Measurements from ENCODE around the gene TERB2.
"Not testable (repeated sequence)": the region's sequence is repeated elsewhere in the genome, so short reads cannot be mapped to it uniquely, and the experiment has no call there.

TERB2 gene, protein sequence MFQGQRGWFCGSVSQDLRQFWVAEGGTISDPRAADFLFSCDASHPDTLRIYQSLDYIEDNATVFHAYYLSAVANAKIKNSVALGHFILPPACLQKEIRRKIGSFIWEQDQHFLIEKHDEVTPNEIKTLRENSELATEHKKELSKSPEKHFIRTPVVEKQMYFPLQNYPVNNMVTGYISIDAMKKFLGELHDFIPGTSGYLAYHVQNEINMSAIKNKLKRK

DNA sequence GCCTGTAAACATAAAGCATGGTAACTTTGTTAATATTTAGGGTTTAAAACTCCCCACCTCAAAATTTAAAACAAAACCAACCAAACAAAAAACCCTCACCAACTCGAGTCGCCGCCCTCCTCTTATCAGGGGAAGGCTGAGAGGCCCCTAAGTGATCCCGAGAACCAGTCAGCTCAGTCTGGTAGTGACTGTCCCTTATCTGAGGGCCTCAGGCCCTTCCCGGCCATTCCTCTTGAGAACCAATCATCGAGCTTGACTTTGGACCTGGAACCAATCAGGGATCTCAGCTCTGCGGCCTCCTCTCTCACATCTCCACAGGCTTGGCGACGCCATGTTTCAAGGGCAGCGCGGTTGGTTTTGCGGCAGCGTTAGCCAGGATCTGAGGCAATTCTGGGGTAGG is at the start of gene TERB2:
Gene TERB2, plus strand, starts transcription at position 300 of the 400 bp plus-strand sequence. Its CDS starts 32 bp downstream, at position 332.
- no peak for DNase-seq

- DNase-seq: no peak
These were observed 47.1 kb upstream of the TERB2 start for GRCh38 chr15:44909423-44909822.

DNA sequence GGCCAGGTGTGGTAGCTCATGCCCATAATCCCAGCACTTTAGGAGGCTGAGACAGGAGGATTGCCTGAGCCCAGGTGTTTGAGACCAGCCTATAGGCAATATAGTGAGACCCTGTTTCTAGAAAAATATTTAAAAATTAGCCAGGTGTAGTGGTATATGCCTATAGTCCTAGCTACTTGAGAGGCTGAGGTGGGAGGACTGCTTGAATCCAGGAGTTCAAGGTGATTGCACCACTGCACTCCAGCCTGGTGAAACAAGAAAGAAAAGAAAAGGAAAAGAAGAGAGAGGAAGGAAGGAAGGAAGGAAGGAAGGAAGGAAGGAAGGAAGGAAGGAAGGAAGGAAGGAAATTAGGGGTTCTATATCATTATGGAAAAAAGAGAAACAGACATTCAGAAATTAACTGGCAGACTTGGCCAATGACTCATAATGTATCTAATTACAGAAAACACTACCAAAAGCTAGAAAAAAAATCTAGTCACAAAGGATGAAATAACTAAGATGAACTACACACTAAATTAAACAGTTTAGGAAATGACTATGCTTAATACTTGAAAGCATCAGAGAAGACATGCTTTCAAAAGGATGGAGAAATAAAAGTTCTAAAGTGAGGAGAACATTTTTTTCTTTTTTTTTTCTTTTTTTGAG is 45.4 kb upstream of the TERB2 start:
- DNase-seq: no peak

- not testable (repeated sequence) for DNase-seq
These were observed 44.3 kb upstream of the TERB2 start for GRCh38 chr15:44912186-44912585.

DNA sequence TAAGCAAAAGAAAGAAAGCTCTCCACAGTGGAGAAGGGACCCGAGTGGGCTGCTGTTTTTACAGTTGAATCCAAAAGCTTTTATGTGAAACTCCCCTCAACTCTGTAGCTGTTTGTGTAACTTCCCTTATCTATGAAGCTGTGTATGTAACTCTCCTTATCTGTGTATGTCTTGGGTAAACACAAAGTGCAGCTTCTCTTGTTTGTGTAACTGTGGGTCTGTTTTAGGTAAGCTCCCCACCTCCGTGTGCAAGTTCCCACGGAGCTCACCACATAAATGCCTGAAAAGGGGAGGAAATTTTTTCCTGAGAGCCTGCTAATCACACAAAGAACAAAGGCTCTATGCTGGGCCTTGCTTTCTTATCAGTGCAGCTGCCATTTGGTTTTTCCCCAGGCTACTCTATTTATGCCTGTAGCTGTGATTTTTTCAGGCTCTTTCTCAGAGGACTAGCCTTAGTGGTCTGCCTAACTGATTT is 43.5 kb upstream of the TERB2 start:
- DNase-seq: not testable (repeated sequence)

DNA sequence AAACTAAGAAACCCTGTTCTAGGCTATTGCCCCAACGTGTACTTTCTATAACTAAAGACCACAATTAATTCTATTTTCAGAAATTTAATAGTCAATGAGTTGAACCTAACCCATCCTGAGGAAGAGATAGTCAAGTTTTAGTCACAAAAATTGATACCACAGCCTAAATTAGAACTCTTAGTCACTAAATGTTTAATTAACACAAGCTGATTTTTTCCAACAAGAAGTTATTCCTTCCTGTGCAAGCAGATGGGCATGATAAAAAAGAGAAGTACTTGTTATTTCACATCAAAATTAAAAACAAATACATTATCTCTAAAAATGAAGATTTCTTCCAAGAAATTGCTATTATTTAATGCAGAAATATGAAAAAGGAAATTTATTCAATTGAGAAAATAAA is 38.4 kb upstream of the TERB2 start:
- DNase-seq: no peak

DNA sequence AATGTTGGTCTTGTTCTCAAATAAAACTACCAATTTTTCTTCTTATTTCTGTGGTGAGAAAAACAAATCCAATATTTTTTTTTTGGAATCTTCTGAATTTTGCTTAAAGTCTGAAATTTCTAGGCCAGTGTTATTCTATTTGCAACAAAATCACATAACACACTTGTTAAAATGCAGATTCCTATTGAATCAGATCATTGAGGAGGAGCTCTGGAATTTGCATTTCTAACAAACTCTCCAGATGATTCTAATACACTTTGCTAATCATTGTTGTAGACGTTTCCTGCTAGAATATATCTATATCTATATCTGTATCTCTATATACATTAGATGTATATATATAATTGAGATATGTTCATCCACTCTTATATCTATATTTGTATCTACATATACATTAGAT is 27.8 kb upstream of the TERB2 start:
- DNase-seq: not testable (repeated sequence)

GRCh38 chr15:44930283-44930682 is 26.2 kb upstream of the TERB2 start:
- not testable (repeated sequence) for DNase-seq

DNA sequence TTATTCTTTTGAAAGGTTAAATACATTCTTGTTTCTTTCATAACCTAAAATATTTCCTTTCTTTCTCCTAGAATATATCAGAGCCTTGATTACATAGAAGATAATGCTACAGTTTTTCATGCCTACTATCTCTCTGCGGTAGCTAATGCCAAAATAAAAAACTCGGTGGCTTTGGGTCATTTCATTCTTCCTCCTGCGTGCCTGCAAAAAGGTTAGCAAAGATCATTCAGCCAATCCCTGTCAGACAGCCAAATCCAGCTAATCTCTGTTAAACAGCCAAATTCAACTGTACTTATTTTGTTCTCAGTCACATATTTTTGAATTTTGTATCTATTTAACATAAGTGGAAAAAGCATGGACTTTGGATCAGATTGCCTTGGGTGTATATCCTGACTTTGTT is 1.8 kb downstream of the TERB2 start:
- not testable (repeated sequence) for DNase-seq

GRCh38 chr15:44968475-44968874 is 12.0 kb downstream of the TERB2 start:
- DNase-seq: no peak

DNA sequence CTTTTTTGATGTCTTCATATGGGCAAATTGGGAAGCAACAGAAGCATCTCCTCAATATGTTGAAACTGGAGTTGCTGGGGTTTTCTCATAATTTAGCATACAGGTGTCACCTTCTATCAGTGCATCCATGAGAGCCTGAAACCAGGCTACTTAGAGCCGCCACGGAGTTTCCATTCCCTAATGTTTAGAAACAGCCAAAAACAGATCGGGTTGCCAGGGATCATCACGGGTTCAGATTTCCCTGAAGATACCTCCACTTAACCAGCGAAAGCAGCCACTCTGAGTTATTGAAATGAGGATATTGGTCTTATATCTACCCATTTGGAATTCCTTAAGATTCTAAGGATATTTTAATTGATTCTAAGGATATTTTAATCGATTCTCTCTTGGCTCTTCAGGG is 14.5 kb downstream of the TERB2 start:
- no peak for DNase-seq

DNA sequence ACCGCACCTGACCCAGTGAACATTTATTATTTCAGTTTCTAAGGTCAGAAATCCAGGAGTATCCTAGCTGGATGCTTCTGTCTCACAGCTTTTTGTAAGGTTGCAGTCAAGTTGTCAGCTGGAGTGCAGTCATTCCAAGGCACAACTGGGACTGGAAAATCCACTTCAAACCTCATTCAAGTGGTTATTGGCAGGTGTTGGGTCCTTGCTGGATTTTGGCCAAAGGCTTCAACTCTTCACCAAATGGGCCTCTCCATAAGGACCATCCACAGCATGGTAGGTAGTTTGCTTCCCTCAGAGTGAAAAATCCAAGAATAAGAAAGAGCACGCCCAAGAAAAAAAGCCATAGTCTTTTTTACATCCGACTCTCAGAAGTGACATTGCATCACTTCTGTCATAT is 19.7 kb downstream of the TERB2 start:
- peak; percentile 32 for DNase-seq

DNA sequence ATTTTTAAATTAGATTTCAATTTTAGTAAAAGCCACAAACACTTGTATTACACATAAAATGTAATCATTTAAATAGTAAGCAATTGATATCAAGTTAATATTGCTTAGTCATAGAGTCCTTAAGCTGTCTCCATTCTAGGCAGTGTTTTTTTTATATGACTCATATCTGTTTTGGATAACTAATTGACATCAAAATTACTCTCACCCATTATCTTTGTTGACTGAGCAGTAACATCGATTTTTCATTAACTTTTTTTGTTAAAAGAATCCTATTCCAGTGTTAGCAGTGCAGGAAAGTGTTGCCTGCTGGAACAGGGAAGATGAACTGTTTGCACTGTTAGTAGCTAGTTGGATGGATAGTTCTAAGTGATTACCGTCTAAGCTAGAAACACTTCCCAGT is 21.3 kb downstream of the TERB2 start:
- not testable (repeated sequence) for DNase-seq

- DNase-seq: not testable (repeated sequence)
These were observed 23.3 kb downstream of the TERB2 start for GRCh38 chr15:44979617-44980339.

GRCh38 chr15:44984144-44984543 is 27.7 kb downstream of the TERB2 start:
- DNase-seq: not testable (repeated sequence)

GRCh38 chr15:44986346-44987055 is 30.0 kb downstream of the TERB2 start:
- DNase-seq: not testable (repeated sequence)

GRCh38 chr15:44987711-44988110 is 31.2 kb downstream of the TERB2 start:
- DNase-seq: not testable (repeated sequence)

- DNase-seq: not testable (repeated sequence)
These were observed 31.8 kb downstream of the TERB2 start for GRCh38 chr15:44988184-44988869.

GRCh38 chr15:44988870-44989219 is 32.4 kb downstream of the TERB2 start:
- DNase-seq: not testable (repeated sequence)

DNA sequence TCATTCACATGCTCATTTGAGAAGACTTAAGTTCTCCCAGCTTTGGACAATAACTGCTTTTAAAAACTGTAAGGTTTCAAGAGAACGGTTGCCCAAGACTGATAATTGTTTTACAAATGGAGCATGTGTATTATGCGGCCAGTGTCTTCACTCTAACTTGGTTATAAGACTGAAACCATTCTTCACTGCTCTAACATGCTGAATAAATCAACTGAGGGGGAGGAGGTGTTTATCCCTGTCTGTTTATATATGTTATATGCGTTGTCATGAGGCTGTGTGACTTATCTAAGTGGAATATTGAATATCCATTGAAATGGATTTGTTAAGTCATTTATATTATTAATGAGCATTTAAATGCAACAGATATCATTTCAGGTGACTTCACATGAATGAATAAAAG is 41.1 kb downstream of the TERB2 start:
- DNase-seq: not testable (repeated sequence)

DNA sequence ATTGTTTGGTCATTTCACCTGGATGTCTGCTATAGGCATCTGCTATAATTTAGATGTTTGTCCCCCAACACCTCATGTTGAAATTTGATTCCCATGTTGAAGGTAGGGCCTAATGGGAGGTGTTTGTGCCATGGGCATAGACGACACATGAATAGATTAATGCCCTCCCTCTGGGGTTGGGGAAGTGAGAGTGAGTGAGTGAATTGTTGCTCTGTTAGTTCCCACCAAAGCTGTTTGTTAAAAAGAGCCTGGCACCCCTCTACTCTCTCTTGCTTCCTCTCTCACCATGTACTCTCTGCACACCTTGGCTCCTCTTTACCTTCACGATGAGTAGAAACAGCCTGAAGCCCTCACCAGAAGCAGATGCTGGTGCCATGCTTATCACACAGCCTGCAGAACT is 42.6 kb downstream of the TERB2 start:
- no peak for DNase-seq

- DNase-seq: not testable (repeated sequence)
These were observed 44.7 kb downstream of the TERB2 start for GRCh38 chr15:45001180-45001579.
